K562 (cell line): ENCODE results near the gene TRPM2. TPM values are rescaled to one million over a fixed set of nuclear protein-coding genes. Genes with fewer than 3 reads are reported as not detected.

Experiments
- ATAC-seq: fragments of 200-7000 bp; cut with Tn5 transposase; 3 replicates; pipeline ENCODE4 v1.9.1; 2020; ENCODE audit warnings: moderate library complexity
- BruUV-seq: library from RNA; stranded (reverse); fragments of 400-500 nt; replicated peaks from 2 replicates; lab custom pipeline; 2021; lab: Mats Ljungman, UMichigan
- CTCF ChIA-PET: fragments of 300-600 bp; formaldehyde crosslinking; extraction: SDS; loops from one replicate; lab custom pipeline; 2021; ENCODE audit warnings: low intra/inter-chr PET ratio; lab: Yijun Ruan, JAX
- POLR2A ChIA-PET: fragments of 300-600, 350-650 bp; sonication (Branson Sonifier 250); formaldehyde crosslinking; extraction: SDS; loops from one replicate; lab custom pipeline; 2021; ENCODE audit warnings: antibody characterized with exemption, inconsistent platforms; lab: Yijun Ruan, JAX
- DNase-seq, 4 experiments: peaks; one replicate each; pipeline versions ENCODE4 v3.0.0 to v3.0.0-alpha.2; 2011 to 2018; ENCODE audit warnings: low spot score in 3 of 4, mixed read lengths in 3 of 4; ENCODE audit errors: extremely low read depth in 1 of 4
- FAIRE-seq: peaks from 2 replicates; lab custom pipeline; 2011; peaks lifted over from hg19 to GRCh38; lab: Jason Lieb, UNC
- H2AFZ ChIP-seq: 2 replicates; pipeline ENCODE4 v1.6.0; 2011; ENCODE audit warnings: low read depth, low read length, control low read depth, inconsistent platforms
- H3K27ac ChIP-seq: fragments of 200-600 bp; 3 replicates; pipeline ENCODE4 v1.8.0; 2011; ENCODE audit warnings: low read depth, mild to moderate bottlenecking, control low read depth, inconsistent platforms, low read length, moderate library complexity, mixed read lengths; ENCODE audit errors: extremely low read depth
- H3K27me3 ChIP-seq, 2 experiments: fragments of 300-600 bp in 1 of 2; 2 replicates in 1 of 2; 3 replicates in 1 of 2; pipeline versions ENCODE4 v1.6.0 to v1.8.0; 2011; ENCODE audit warnings: inconsistent platforms in 2 of 2, low read length in 2 of 2, mild to moderate bottlenecking in 1 of 2, mixed read lengths in 1 of 2, moderate library complexity in 1 of 2; ENCODE audit not compliant: control insufficient read depth in 2 of 2, insufficient read depth in 2 of 2
- H3K36me3 ChIP-seq: fragments of 300-600 bp; 3 replicates; pipeline ENCODE4 v1.8.0; 2011; ENCODE audit warnings: mild to moderate bottlenecking, low read length, inconsistent platforms; ENCODE audit not compliant: control insufficient read depth, insufficient read depth
- H3K4me1 ChIP-seq, 2 experiments: fragments of 200-600 bp in 1 of 2; replicated peaks in 1 of 2; 2 replicates in 1 of 2; 3 replicates in 1 of 2; pipeline versions ENCODE4 v1.5.1 to v1.8.0; 2011; ENCODE audit warnings: inconsistent platforms in 2 of 2, low read length in 2 of 2, mild to moderate bottlenecking in 1 of 2, mixed read lengths in 1 of 2, moderate library complexity in 1 of 2; ENCODE audit not compliant: control insufficient read depth in 2 of 2, insufficient read depth in 2 of 2
- H3K4me2 ChIP-seq: 2 replicates; pipeline ENCODE4 v1.6.1; 2011; ENCODE audit warnings: low read length, control low read depth, inconsistent platforms, mixed read lengths; ENCODE audit not compliant: insufficient read depth
- H3K4me3 ChIP-seq: fragments of 200-600 bp; sonication (generic), shearing (Covaris generic); 2 replicates; pipeline ENCODE4 v1.5.1; 2016; ENCODE audit warnings: control low read depth, inconsistent platforms
- H3K79me2 ChIP-seq: fragments of 200-600 bp; 3 replicates; pipeline ENCODE4 v1.8.0; 2011; ENCODE audit warnings: low read length, inconsistent platforms; ENCODE audit not compliant: control insufficient read depth, insufficient read depth
- H3K9ac ChIP-seq, 2 experiments: 2 replicates each; pipeline versions ENCODE4 v1.6.0 to v1.6.1; 2011; ENCODE audit warnings: low read depth in 2 of 2, low read length in 2 of 2, control low read depth in 1 of 2, inconsistent platforms in 1 of 2, mild to moderate bottlenecking in 1 of 2, mixed read lengths in 1 of 2; ENCODE audit not compliant: insufficient read depth in 1 of 2
- H3K9me1 ChIP-seq: one replicate; pipeline ENCODE4 v1.6.0; 2011; ENCODE audit warnings: inconsistent platforms, mild to moderate bottlenecking, low read length, moderate library complexity; ENCODE audit not compliant: control insufficient read depth, insufficient read depth
- H3K9me3 ChIP-seq: replicated peaks from 2 replicates; pipeline ENCODE4 v1.5.1; 2011; ENCODE audit warnings: low read depth, low read length, inconsistent platforms; ENCODE audit not compliant: control insufficient read depth, insufficient read depth
- H4K20me1 ChIP-seq: replicated peaks from 2 replicates; pipeline ENCODE4 v1.6.1; 2011; ENCODE audit warnings: low read length, inconsistent platforms, mixed read lengths; ENCODE audit not compliant: control insufficient read depth, insufficient read depth
- POLR2G ChIP-seq: fragments of 200-400 bp; formaldehyde crosslinking; IDR thresholded peaks from 2 replicates; pipeline ENCODE4 v1.6.1; 2017; ENCODE audit warnings: low read depth, mild to moderate bottlenecking, antibody characterized with exemption, low read length, moderate library complexity
- RBFOX2 ChIP-seq: fragments of 200-400 bp; formaldehyde crosslinking; IDR thresholded peaks from 2 replicates; pipeline ENCODE4 v1.6.1; 2017; ENCODE audit warnings: low read depth, mild to moderate bottlenecking, low read length, moderate library complexity
- RBM22 ChIP-seq: fragments of 200-400 bp; formaldehyde crosslinking; IDR thresholded peaks from 2 replicates; pipeline ENCODE4 v1.6.1; 2018; ENCODE audit warnings: low read length, low read depth; ENCODE audit not compliant: poor library complexity, severe bottlenecking
- TCF15 ChIP-seq: fragments of 250-450 bp; sonication (Bioruptor Pico); IDR thresholded peaks from 2 replicates; pipeline ENCODE4 v1.8.0; 2022; ENCODE audit warnings: moderate library complexity, mild to moderate bottlenecking, inconsistent platforms
- ZNF253 ChIP-seq: fragments of 250-450 bp; sonication (Bioruptor Pico); conservative IDR thresholded peaks from 2 replicates; pipeline ENCODE4 v1.6.1; 2021; ENCODE audit warnings: mild to moderate bottlenecking
- WGBS: fragments of 100-300 bp; shearing (Covaris generic); methylation state at CpG from one replicate; pipeline ENCODE4 v1.1.6; 2016; ENCODE audit warnings: low coverage, mixed read lengths; ENCODE audit not compliant: insufficient coverage; ENCODE audit errors: missing lambda C conversion rate; 5-methylcytosine and 5-hydroxymethylcytosine counted together
- in situ Hi-C: fragments of 300-500 bp; cut with MboI; formaldehyde crosslinking; loops from 4 replicates; pipeline ENCODE4 v1.15.0; 2018; ENCODE audit warnings: inconsistent platforms, mixed read lengths
- intact Hi-C: fragments of 100-400 bp; cut with micrococcal nuclease; formaldehyde crosslinking; loops from 2 replicates; pipeline ENCODE4 v1.14.2; 2022
- polyA plus RNA-seq, 8 experiments: library from polyadenylated mRNA; depleted of rRNA in 4 of 8; stranded (reverse) in 5 of 8; unstranded in 3 of 8; fragments of >200 nt; fragmentation: Nextera tagmentation in 2 of 8; fragmentation: Illumina TruSeq in 1 of 8; extraction: Ambion mirVana in 2 of 8; extraction: Trizol in 1 of 8; gene quantifications; 2 replicates each; pipeline versions ENCODE4 v1.2.1 to v1.2.3, GENCODE V29; 2011 to 2014; ENCODE audit warnings: inconsistent platforms in 1 of 8, missing spikeins in 1 of 8
- total RNA-seq, 7 experiments: library from RNA; depleted of rRNA in 6 of 7; stranded (reverse); fragments of >200 nt in 6 of 7; fragmentation: Illumina TruSeq in 2 of 7; extraction: Trizol in 2 of 7; gene quantifications; 2 replicates each; pipeline versions ENCODE4 v1.2.1 to v1.2.3, GENCODE V29; 2011 to 2021; ENCODE audit warnings: low replicate concordance in 1 of 7

The TRPM2 gene
- total and polyA plus RNA-seq, 9 of the 15 experiments (the other 6 are each of a cell fraction or from before 2014, with no cell fraction given): 0.33 to 2.1 (median 0.98) TPM; not detected in 2

GRCh38 chr21:44322621-44323325 lies 30.6 kb upstream of the TRPM2 start:
- Histone ChIP-seq H3K4me1 (peaks cover 0 to 33% of the 10 kb centered on the region in 2 experiments; a peak in 1 of 5 replicates), H3K27ac (no peak overlapping the region), H3K4me2 (no peak overlapping the region), H4K20me1 (peaks cover 9% of the 10 kb centered on the region), H3K9ac (no peak overlapping the region), H2AFZ (no peak overlapping the region), H3K79me2 (no peaks in the 10 kb centered on the region), H3K27me3 (no peaks in the 10 kb centered on the region)
- DNase-seq (no peak), FAIRE-seq (no peak), ATAC-seq (no peak)
- POLR2A ChIA-PET: interaction anchor here (0.6 to 1.2 kb wide), 5 partner anchors 9 to 1303 kb away, joined by 3 to 7 read pairs (median 3); no protein-coding TSS in a partner anchor
- in situ Hi-C loops: no loop called here
- intact Hi-C loops: no loop called here
- 89% methylated on average over 29 of the region's 38 CpGs for WGBS
- TF ChIP-seq ZNF253 (CRISPR knock-in tag) (no peak), TCF15 (CRISPR knock-in tag) (no peak), POLR2G (peak; percentile 3; the same call in 1 of the 2 replicates), RBFOX2 (peak; percentile 30), RBM22 (peak; percentile 57)
- TF ChIP-seq, all 486 proteins: peak for 3
- CTCF ChIA-PET: no interaction called here
- Histone ChIP-seq H3K9me1 (peaks cover 4% of the 10 kb centered on the region), H3K36me3 (peaks cover 79% of the 10 kb centered on the region; the same call in 1 of the 3 replicates), H3K9me3 (no peaks in the 10 kb centered on the region), H3K4me3 (no peak overlapping the region)
- no TSS peak for BruUV-seq
